MM.1S (cell line): Measurements from ENCODE around the gene PTPRD.

Experiments used
- CTCF ChIP-seq: fragments of 300-600 bp; sonication (generic); IDR thresholded peaks from 2 replicates; pipeline ENCODE4 v1.5.1; 2016; ENCODE audit warnings: antibody characterized with exemption, low read length, mixed read lengths
- EZH2 ChIP-seq: fragments of 300-600 bp; sonication (generic); optimal IDR thresholded peaks from 2 replicates; pipeline ENCODE3; 2017; ENCODE audit warnings: low read depth, mild to moderate bottlenecking, antibody characterized with exemption, low read length, mixed read lengths
- EZH2phosphoT487 ChIP-seq: fragments of 300-600 bp; sonication (generic); IDR thresholded peaks from 2 replicates; pipeline ENCODE4 v1.6.1; 2018; ENCODE audit warnings: antibody characterized with exemption, low read length

GRCh38 chr9:10274988-10275387 lies 337.8 kb downstream of the PTPRD start:
- TF ChIP-seq CTCF (0 out of 2 replicates have a peak, but pooled peaks have one; percentile 4), EZH2phosphoT487 (no peak), EZH2 (no peak)
